Limb (tissue), 2 donors: ENCODE data around the gene FBXW5.

ENCODE experiments used
- DNase-seq, 2 donors: peaks; one replicate each; pipeline ENCODE4 v3.0.0-alpha.2; 2016; ENCODE audit errors: extremely low spot score in 2 of 2

FBXW5 gene, protein sequence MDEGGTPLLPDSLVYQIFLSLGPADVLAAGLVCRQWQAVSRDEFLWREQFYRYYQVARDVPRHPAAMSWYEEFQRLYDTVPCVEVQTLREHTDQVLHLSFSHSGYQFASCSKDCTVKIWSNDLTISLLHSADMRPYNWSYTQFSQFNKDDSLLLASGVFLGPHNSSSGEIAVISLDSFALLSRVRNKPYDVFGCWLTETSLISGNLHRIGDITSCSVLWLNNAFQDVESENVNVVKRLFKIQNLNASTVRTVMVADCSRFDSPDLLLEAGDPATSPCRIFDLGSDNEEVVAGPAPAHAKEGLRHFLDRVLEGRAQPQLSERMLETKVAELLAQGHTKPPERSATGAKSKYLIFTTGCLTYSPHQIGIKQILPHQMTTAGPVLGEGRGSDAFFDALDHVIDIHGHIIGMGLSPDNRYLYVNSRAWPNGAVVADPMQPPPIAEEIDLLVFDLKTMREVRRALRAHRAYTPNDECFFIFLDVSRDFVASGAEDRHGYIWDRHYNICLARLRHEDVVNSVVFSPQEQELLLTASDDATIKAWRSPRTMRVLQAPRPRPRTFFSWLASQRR

DNA sequence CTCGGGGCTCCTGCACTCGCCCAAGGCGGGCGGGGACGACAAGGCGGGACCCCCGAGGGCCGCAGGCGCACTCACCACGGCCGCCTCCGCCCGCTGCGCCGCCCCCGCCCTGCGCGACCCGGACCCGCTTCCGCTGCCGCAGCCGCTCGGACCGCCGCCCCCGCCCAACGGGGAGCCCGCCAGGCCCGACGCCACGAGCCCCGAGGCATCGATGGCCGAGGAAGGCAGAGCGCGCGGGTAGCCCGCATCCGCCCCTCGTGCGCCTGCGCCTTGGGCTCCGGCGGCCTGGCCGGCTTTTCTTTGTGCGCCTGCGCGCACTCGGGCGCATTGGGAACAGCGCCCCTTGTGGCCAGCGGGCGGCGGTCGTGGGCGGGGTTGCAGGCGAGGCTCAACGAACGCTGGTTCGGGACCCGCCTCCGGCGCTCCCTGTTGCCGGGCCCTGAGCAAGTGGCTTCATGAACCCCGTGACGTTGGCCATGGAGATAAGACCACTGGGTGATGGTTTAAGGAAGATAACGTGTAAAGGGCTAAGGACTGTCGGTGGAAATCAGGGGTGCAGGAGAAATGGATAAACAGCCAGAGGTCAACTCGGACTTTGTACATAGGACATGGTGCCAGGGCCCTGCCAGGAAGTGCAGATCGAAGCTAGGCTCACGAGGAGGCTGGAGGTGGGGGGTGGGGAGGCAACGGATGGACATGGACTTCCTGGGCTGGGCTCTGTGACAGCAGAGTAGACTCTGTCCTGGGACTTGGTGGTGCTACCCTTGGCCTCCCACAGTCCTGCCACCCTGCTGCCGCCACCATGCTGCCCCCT is at the start of gene FBXW5, which contains the start of gene C8G:
FBXW5 (minus strand) TSS at position 220 of the 814 bp plus-strand sequence. CDS start 655 bp downstream, outside the sequence.
C8G (plus strand) TSS at position 725 of the 814 bp plus-strand sequence; CDS start at position 803, 78 bp downstream.
- DNase-seq: peak; percentile 95 to 98

DNA sequence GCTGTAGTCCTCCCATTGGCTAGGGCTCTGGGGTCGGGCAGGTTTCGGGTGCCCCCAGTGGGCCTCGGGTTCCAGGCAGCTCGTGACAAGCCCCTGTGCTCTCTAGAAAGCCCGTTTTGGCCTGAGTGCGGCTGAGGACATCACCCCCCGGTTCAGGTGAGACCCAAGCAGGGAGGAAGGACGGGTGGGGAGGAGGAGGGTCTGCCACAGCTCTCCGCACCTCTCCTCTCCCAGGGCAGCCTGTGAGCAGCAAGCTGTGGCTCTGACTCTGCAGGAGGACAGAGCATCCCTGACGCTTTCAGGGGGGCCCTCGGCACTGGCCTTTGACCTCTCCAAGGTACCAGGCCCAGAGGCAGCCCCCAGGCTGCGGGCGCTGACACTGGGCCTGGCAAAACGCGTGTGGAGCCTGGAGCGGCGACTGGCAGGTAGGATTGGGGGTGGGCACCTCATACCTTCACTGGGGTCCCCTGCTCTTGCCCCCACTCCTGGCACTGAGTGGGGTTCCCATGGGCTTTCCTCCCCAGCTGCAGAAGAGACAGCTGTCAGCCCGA is 48.4 kb upstream of the FBXW5 start:
- DNase-seq: no peak

- peak; percentile 85 to 93 for DNase-seq
Measured at GRCh38 chr9:136991993-136992818, 47.7 kb upstream of the FBXW5 start, which contains the start of gene PAXX. Gene PAXX (plus strand): TSS chr9:136992422. CDS start chr9:136992444, 22 bp downstream.

- DNase-seq: no peak
Measured at GRCh38 chr9:136990242-136990911, 45.8 kb upstream of the FBXW5 start.

DNA sequence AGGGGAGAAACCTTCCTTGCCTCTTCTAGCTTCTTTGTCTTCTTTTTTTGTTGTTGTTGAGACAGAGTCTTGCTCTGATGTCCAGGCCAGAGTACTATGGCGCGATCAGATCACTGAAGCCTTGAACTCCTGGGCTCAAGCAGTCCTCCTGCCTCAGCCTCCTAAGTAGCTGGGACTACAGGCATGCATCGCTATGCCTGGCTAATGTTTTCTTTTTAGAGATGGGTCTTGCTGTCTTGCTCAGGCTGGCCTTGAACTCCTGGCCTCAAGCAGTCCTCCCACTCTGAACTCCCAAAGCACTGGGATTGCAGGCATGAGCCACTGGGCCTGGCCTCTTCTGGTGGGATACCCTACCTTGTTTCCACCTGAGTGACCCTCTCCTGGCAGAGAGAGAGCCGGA is 44.3 kb upstream of the FBXW5 start:
- DNase-seq: no peak

DNA sequence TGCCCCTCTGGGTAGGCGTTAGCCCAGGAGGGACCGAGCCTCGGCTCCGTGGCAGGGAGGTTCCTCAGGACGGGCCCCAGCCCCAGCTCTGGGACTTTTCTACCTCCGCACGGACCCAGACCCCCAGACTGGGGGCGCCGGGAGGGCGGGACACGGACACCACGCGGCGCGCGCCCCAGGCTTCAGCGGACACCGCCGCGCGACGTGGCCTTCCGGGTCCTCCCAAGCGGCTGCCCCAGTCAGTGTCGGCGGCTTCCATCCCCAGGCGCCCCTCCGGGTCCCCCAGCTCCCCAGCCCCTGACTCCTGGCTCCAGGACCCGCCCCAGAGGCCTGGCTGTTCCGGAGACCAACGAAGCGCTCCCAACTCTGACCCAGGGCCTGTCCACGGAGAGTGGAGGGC is 41.3 kb upstream of the FBXW5 start:
- no peak for DNase-seq

- DNase-seq: no peak
Measured at GRCh38 chr9:136985027-136985602, 40.6 kb upstream of the FBXW5 start.

DNA sequence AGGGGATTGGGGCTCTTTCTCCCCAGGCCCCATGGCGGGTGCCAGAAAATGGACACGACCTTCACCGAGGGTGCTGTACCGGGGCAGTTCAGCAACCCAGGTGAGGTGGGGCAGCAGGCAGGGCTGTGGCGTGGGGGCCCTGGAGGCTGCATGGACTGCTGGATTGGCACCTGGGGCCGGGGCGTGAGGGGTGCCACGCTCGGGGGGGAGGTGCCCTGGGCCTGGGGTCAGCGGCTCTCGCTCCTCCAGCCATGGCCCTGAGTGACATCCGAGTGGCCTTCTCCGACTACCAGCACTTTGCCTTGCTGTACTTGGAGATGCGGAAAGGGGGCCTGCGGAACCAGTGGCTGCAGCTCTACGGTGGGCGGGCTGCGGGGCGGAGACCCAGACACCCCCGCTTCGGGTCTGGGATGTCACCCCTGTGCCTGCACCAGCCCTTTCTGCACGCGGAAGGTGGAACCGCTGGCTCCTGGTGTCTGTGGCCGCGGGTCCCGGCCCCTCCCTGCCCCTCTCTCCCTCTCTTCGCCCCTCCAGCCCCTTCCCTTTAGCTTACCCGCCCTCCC is 40.0 kb upstream of the FBXW5 start:
- DNase-seq: no peak

GRCh38 chr9:136983656-136984314 is 39.2 kb upstream of the FBXW5 start:
- DNase-seq: no peak

DNA sequence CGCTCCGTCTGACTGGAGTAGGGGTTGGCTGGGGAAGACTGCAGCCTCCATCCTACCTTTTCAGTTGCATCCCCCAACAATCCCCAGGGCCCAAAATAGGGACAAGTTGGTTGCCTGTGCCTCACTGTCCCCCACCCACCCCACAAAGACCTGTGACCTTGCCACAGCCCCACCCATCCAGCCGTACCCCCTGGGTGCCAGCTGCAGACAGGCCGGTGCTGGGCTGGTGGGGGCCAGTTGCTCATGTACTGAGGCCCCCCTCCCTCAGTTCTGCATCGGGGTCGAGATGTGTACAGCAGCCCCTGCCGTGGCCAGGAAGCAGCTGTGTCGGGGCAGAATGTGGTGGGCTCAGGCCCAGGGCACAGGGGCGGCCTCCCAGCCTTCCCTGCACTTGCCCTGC is 38.6 kb upstream of the FBXW5 start:
- no peak for DNase-seq

DNA sequence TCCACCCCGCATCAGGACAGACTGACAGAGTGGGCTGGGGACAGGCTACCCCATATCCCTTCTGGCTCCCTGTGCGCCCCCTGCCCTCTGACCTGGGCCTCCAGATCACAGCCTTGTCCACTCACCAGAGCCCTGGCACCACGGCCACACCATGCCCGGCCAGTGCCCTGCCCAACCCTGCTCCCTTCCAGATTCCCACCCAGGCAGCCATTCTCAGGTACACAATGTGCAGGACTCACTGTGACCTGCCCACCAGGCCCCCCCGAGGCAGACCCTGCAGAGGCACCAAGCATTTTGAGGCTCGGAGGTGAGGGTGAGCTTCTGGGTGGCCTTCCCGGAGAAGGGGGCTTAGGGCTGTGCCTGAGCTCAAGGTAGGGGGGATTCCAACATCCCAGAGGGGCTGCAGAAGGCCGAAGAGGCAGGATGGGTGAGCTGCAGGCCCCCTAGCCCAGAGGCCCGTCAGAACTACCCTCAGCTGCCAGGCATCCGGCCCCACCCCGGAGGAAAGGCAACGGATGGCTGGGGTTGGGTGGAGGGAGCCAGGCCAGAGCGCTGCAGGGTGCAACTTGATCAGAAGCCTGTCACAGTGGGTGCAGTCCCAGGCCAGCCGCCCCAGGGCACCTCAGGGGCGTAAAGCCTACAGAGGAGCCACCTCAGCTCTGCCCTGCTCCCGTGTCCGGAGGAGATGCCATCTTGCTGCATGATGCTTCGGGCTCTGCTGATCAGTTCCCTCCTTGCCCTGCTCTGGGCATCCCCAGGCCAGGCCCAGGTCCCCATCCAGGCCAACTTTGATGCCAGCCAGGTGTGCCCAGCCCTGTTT is 37.9 kb upstream of the FBXW5 start, which contains the start of gene LCNL1:
LCNL1 (plus strand) TSS at position 762 of the 820 bp plus-strand sequence. CDS start 594 bp downstream, outside the sequence.
- no peak for DNase-seq

DNA sequence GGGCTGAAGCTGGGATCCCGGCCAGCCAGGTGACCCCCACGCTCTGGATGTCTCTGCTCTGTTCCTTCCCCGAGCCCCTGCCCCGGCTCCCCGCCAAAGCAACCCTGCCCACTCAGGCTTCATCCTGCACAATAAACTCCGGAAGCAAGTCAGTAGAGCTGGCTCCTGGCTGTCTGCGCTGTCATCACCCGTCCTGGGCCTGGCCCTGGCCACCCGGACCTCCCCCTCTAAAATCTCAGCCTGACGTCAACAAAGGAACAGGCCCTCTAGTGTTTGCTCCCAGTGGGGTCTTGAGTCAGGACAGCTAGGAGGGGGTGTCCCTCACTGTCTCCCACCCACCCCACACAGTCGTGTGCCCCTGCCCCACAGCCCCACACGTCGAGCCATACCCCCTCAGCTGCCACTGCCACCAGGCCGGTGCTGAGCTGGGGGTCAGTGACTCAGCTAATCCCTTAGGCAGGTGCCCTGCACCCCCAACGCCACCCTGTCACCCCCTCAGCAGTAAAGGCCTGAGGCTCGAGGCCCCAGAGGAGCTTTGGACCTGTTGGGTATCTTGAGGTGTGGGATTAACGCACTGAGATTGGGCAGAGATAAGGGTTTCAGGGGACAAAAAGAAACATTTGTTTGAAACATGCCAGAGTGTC is 37.2 kb upstream of the FBXW5 start:
- no peak for DNase-seq

DNA sequence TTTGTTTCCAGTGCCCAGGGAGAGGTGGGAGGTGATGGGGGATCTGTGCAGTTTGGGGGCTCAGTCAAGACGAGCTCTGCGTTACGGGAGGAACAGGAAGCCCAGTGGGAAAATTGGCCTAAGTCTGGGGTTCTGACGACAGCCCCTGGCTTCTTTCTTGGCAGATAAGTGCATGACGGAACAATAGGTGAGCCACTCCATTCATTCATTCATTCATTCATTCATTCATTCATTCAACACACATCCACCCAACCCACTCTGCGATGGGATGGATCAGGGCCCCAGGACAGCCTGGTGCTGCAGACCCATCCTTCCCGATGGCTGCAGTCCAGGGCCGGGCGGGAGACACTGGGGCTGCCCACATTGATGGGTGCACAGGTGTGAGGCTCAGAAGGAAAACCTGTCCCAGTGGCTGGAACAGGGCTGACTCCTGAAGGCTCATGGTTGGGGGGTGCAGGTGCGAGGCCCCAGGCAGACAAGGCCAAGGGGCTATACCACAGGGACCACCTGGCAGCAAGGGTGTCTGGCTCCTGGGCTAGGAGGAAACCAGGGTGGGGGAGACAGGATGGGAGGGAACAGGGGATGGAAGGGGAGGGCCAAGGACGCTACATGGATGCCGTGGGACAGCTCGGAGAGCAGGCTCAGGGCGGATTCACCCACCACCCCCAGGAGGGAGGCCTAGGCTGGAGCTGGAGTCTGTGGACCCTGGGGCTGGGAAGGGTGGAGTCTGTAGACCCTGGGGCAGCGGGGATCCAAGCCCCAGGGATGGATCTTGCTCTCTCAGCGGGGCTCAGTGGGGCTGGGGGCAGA is 36.3 kb upstream of the FBXW5 start:
- DNase-seq: no peak

DNA sequence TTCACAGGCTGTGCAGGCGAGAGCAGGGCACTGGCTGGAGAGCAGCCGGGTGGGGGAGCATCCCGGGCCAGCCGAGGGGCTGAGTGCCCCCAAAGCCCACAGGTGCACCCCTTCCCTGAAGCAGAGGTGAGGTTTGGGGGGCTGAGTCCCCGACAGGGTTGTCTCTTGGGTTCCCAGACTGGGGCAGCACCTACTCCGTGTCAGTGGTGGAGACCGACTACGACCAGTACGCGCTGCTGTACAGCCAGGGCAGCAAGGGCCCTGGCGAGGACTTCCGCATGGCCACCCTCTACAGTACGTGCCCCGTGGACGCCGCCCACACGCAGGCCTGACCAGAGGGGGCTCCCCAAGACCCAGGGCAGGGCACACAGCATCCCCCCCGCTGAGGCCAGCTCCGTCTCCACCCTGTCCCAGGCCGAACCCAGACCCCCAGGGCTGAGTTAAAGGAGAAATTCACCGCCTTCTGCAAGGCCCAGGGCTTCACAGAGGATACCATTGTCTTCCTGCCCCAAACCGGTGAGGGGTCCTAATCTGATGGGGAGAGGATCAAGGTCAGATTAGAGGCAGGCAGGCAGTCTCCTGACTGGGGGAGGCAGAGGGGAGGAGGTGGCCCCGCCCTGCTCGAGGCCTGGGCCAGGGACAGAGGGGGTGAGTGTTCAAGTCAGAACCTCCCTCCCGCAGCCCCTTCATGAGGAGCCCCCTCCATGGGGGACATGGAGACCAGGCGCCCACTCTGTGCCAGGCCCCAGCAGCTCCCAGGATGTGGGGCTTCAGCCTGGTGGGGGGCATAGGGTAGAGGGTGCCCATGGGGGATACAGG is 35.4 kb upstream of the FBXW5 start:
- DNase-seq: no peak

- no peak for DNase-seq
Measured at GRCh38 chr9:136978865-136979544, 34.5 kb upstream of the FBXW5 start.
